GM18499 (cell line): ENCODE results near the gene CCM2.
A peak's percentile ranks its signal among the peaks of the same experiment; 100 is the strongest.
"Not testable (repeated sequence)": the region's sequence is repeated elsewhere in the genome, so short reads cannot be mapped to it uniquely, and the experiment has no call there.

Experiments
- ATAC-seq: cut with Tn5 transposase; IDR thresholded peaks from one replicate; pipeline ENCODE4 v1.9.1; 2021; ENCODE audit warnings: moderate number of reproducible peaks; ENCODE audit not compliant: insufficient read depth, unreplicated experiment

CCM2 gene

GRCh38 chr7:44979481-44980392, 20.3 kb upstream of the CCM2 start:
- ATAC-seq: no peak

DNA sequence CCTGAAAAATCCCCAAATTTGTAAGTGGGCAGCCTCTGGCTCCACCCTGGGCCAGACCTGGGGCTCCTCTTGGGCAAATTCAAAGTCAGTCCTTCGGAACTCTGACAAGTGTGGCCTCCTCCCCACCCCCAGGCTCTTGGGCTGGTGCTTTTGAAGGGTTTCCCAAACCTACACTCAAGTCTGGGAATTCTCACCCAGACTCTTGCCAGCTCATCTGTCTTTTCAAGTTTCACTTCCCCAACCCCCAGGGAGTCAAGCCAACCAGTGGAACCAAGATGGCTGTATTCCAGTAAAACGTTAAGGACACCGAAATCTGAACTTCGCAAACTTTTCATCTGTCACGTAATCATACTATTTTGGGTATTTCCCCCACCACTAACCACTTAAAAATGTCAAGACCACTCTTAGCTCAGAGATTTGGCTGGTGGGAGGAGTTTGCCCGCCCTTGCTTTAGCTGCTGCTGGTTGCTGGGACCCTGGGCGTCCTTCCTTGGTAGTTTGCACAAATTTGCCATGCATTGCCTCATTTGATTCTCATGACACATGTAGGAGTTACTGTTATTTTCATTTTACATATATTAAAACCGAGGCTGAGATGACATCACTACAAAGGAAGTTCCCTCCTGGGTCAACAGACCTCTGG, 19.5 kb upstream of the CCM2 start:
- ATAC-seq: peak; percentile 44

- no peak for ATAC-seq
These were observed 18.8 kb upstream of the CCM2 start for GRCh38 chr7:44981035-44981706.

- no peak for ATAC-seq
These were observed 17.5 kb upstream of the CCM2 start for GRCh38 chr7:44982535-44982923.

GRCh38 chr7:44982970-44983369, 17.0 kb upstream of the CCM2 start:
- no peak for ATAC-seq

DNA sequence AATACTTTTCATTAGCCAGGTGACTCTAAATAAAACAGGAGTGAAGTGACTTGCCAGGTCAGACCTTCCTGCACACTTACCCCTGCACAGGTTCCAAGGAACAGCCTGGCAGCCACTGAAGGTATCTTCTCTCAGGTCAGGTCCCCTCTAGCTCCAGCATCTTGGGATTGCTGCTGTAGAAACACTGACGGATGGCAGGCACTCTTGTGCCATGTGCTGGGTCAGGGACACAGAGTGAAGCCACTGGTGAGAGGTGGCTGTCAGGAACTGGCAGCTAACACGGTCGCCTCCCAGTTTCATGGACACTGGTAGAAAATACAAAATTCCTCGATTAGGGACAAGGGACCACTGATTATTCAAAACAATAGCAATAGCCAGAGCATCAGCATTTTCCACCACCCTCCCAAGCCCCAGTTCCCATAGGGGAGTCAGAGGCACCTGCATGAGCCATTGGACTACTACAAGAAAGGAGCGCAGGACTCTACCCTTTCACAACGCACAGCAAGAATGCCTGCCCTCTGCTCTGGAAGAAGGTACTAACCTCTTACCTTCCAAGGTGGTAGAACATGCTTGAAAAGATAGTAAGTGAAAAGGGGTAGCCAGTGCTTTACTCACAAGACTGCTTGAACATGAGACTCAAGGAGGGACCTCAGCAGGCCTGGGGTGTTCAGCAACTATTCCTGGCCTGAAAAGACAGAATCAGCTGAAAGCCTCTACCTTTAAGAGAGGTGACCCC, 16.1 kb upstream of the CCM2 start:
- ATAC-seq: no peak

DNA sequence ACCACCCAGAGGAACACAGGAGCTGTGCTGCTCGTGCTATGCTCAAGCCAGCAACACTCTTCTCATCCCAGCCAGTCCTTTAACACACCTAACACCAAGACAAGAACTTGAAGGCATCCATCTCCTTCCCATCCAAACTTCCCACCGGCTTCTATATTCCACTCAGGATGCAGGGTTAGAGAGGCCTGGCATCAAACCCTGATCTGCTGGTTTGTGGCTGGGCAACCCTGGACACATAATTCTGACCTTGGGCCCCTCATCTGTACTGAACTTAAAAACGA, 15.6 kb upstream of the CCM2 start:
- ATAC-seq: no peak

GRCh38 chr7:44985033-44985695, 14.8 kb upstream of the CCM2 start:
- no peak for ATAC-seq

DNA sequence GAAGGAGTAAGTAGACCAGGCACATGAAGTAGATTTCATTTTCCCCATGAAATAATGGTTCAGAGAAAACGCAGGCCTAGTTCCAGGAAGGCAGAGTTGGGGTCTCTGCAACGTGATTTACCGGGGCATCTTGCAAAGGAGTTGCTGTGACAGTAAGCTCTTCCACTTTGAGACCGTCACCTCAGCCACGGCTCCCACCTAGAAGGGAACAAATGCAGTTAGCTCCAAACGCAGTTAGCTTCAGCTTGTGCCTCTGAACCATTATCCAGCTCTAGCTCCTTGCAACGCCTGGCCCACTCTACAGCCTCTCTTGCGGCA, 14.1 kb upstream of the CCM2 start:
- ATAC-seq: no peak

- ATAC-seq: peak; percentile 72
These were observed 13.6 kb upstream of the CCM2 start for GRCh38 chr7:44986218-44987053.

DNA sequence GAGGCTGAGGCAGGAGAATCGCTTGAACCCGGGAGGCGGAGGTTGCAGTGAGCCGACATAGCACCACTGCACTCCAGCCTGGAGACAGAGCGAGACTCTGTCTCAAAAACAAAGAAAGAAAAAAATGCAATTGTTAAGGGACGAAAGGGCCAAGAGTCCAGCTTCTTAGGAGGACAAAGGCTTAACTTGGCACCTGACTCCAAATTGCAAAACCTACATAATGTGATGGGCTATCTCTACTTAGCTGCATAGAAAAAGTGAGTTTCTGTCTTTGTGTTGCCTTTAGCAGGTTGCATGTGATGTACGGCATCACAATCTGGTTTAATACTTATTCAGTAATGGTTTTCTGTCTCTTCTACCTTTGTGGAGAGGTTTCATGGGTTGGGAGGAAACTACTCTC, 12.5 kb upstream of the CCM2 start:
- ATAC-seq: no peak

DNA sequence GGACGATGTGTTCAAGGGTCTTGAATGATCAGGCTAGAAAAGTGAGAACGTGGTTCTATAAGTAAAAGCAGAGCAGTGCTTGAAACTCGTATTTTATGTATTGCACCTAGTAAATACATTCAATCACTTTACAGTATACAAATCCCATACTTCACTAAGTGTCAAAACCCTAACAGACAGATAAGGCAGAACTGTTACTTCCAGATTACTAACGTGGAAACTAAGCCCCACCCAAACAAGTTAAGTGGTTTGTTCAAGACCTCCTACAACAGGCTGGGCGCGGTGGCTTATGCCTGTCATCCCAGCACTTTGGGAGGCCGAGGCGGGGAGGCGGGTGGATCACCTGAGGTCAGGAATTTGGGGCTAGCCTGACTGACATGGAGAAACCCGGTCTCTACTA, 12.0 kb upstream of the CCM2 start:
- ATAC-seq: no peak

GRCh38 chr7:44988701-44989100, 11.3 kb upstream of the CCM2 start:
- ATAC-seq: no peak

GRCh38 chr7:44989132-44989531, 10.9 kb upstream of the CCM2 start:
- ATAC-seq: no peak

- no peak for ATAC-seq
These were observed 9.6 kb upstream of the CCM2 start for GRCh38 chr7:44990109-44991023.

GRCh38 chr7:44992004-44992795, 7.8 kb upstream of the CCM2 start:
- not testable (repeated sequence) for ATAC-seq

- ATAC-seq: no peak
These were observed 5.0 kb upstream of the CCM2 start for GRCh38 chr7:44994877-44995554.
